GM10847 (cell line): ENCODE results near the gene EP300.

ENCODE experiments used
- POLR2A ChIP-seq: IDR thresholded peaks from 2 replicates; pipeline ENCODE4 v1.6.1; 2011; ENCODE audit not compliant: insufficient read length; ENCODE audit errors: extremely low read depth

Gene EP300

GRCh38 chr22:41128606-41129005, 36.2 kb downstream of the EP300 start:
- TF ChIP-seq POLR2A, result no peak

- no peak for TF ChIP-seq POLR2A
Observed at GRCh38 chr22:41132550-41132949, 40.2 kb downstream of the EP300 start.

- TF ChIP-seq POLR2A, result no peak
Observed at GRCh38 chr22:41140365-41140957, 48.1 kb downstream of the EP300 start.

- no peak for TF ChIP-seq POLR2A
Observed at GRCh38 chr22:41146573-41146972, 54.2 kb downstream of the EP300 start.

GRCh38 chr22:41147722-41148121, 55.3 kb downstream of the EP300 start:
- no peak for TF ChIP-seq POLR2A

GRCh38 chr22:41152902-41153301, 60.5 kb downstream of the EP300 start:
- TF ChIP-seq POLR2A, result no peak

GRCh38 chr22:41157083-41157482, 64.7 kb downstream of the EP300 start:
- no peak for TF ChIP-seq POLR2A

GRCh38 chr22:41169157-41169556, 76.8 kb downstream of the EP300 start:
- TF ChIP-seq POLR2A, result no peak

GRCh38 chr22:41171996-41172395, 79.6 kb downstream of the EP300 start:
- no peak for TF ChIP-seq POLR2A

- no peak for TF ChIP-seq POLR2A
Observed at GRCh38 chr22:41175546-41175945, 83.2 kb downstream of the EP300 start.

GRCh38 chr22:41177040-41177621, 84.7 kb downstream of the EP300 start:
- TF ChIP-seq POLR2A, result no peak

- TF ChIP-seq POLR2A, result no peak
Observed at GRCh38 chr22:41177622-41178424, 85.4 kb downstream of the EP300 start.

- no peak for TF ChIP-seq POLR2A
Observed at GRCh38 chr22:41178425-41178975, 86.1 kb downstream of the EP300 start.

- TF ChIP-seq POLR2A, result no peak
Observed at GRCh38 chr22:41180926-41181325, 88.5 kb downstream of the EP300 start.

GRCh38 chr22:41181349-41182241, 89.2 kb downstream of the EP300 start:
- no peak for TF ChIP-seq POLR2A

GRCh38 chr22:41184679-41185078, 92.3 kb downstream of the EP300 start:
- TF ChIP-seq POLR2A, result no peak

GRCh38 chr22:41191467-41191866, 99.1 kb downstream of the EP300 start:
- no peak for TF ChIP-seq POLR2A
